Peyer's patch (tissue), 4 donors: ENCODE data around the gene CLASP1.

Experiments
- CTCF ChIP-seq, 6 experiments: fragments of 450-650 bp in 4 of 6; fragments of 200-600 bp in 2 of 6; sonication (generic) in 1 of 6; IDR thresholded peaks; one replicate each; pipeline ENCODE4 v1.5.1; 2017 to 2019; ENCODE audit warnings: antibody characterized with exemption in 6 of 6, mild to moderate bottlenecking in 3 of 6, moderate library complexity in 1 of 6
- POLR2A ChIP-seq, 2 donors: fragments of 450-650 bp; IDR thresholded peaks; one replicate each; pipeline ENCODE4 v1.5.1; 2017; ENCODE audit warnings: antibody characterized with exemption in 2 of 2, mild to moderate bottlenecking in 2 of 2, moderate library complexity in 2 of 2

- TF ChIP-seq CTCF (IDR thresholded peaks at IDR 0.05): no peak
- no peak for TF ChIP-seq POLR2A (IDR thresholded peaks at IDR 0.05)
Measured at GRCh38 chr2:121519153-121519552, 130.1 kb downstream of the CLASP1 start.
